22Rv1 (cell line): ENCODE measurements around the gene ZNF556.
"Not testable (repeated sequence)": the region's sequence is repeated elsewhere in the genome, so short reads cannot be mapped to it uniquely, and the experiment has no call there.

Experiments used
- H3K27ac ChIP-seq: fragments of 450-650 bp; 2 replicates; pipeline ENCODE4 v1.5.1; 2017
- ZFX ChIP-seq: fragments of 450-650 bp; IDR thresholded peaks from 2 replicates; pipeline ENCODE4 v1.6.1; 2017; ENCODE audit warnings: antibody characterized with exemption, borderline replicate concordance
- TF ChIP-seq, protein P1 (sequence below): fragments of 450-650 bp; IDR thresholded peaks from 2 replicates; pipeline ENCODE4 v1.5.1; 2017; ENCODE audit warnings: mild to moderate bottlenecking

ZNF556 gene

GRCh38 chr19:2896694-2897093, 29.6 kb downstream of the ZNF556 start:
- TF ChIP-seq, protein P1, sequence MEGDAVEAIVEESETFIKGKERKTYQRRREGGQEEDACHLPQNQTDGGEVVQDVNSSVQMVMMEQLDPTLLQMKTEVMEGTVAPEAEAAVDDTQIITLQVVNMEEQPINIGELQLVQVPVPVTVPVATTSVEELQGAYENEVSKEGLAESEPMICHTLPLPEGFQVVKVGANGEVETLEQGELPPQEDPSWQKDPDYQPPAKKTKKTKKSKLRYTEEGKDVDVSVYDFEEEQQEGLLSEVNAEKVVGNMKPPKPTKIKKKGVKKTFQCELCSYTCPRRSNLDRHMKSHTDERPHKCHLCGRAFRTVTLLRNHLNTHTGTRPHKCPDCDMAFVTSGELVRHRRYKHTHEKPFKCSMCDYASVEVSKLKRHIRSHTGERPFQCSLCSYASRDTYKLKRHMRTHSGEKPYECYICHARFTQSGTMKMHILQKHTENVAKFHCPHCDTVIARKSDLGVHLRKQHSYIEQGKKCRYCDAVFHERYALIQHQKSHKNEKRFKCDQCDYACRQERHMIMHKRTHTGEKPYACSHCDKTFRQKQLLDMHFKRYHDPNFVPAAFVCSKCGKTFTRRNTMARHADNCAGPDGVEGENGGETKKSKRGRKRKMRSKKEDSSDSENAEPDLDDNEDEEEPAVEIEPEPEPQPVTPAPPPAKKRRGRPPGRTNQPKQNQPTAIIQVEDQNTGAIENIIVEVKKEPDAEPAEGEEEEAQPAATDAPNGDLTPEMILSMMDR, result no peak
- TF ChIP-seq ZFX, result no peak
- H3K27ac ChIP-seq, result no peak overlapping the region

DNA sequence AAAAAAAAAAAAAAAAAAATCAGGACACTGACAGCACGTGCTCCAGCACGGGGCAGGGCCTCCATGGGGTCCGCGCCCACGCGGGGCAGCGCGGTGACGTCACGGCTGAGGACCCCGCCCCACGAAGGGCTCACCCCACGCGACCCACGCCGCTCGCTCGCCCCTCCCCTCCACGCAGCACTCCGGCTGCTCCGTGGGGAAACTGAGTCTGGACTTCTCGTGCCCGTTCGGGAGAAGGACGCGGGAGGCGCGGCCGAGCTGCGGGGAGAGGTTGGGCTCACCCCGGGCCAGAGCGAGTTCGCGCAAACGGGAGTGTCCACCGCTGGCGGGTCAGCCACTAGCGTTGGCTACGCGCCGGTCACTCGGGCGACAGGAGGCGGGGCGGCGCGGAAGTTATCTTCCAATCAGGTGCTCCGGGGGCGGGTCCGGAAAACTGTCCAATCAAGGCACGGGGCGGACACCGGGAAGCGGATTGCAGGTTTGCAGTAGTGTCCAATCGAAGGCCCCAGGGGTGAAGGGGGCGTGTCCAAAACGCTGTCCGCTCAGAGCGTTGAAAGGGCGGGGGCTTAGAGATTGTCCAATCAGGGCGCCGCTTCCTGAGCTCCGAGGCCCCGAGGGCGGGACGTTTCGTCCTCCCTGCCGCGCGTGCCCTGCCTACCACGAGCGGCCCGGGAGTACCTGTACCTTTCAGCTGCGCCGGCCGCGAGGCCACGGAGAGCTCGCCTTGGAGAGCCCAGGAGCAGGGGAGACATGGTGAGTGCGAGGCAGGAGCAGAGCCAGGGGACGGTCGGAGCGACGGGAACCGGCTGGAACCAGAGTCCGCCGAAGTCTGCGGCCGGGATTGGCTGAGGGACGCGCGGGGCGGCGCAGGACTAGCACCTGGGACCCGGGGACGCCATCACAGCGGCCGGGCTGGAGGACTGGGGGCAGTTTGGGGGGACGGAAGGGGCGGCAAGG, 33.4 kb downstream of the ZNF556 start, which contains the start of gene ZNF57:
Gene ZNF57 (plus strand): TSS at position 633 of the 957 bp plus-strand sequence. CDS start 118 bp downstream, at position 751.
- peak within 1 kb of the TSS; percentile 83 for H3K27ac ChIP-seq
- TF ChIP-seq ZFX, result no peak
- TF ChIP-seq, protein P1, result no peak

GRCh38 chr19:2902590-2903218, 35.6 kb downstream of the ZNF556 start:
- TF ChIP-seq, protein P1, result no peak
- TF ChIP-seq ZFX, result no peak
- H3K27ac ChIP-seq, result no peak overlapping the region

DNA sequence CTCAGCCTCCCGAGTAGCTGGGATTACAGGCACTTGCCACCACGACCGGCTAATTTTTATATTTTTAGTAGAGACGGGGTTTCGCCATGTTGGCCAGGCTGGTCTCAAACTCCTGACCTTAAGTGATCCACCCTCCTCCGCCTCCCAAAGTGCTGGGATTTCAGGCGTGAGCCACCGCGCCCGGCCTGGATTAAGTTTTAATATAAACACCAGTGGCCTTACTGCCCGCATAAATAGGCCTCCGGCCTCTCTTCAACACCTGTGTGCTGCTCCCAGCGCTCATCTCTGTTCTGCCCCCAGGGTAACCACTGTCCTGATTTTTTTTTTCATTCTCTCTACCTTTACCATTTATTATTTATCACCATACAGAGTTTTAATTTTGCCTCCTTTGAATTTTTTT, 36.2 kb downstream of the ZNF556 start:
- not testable (repeated sequence) for H3K27ac ChIP-seq

DNA sequence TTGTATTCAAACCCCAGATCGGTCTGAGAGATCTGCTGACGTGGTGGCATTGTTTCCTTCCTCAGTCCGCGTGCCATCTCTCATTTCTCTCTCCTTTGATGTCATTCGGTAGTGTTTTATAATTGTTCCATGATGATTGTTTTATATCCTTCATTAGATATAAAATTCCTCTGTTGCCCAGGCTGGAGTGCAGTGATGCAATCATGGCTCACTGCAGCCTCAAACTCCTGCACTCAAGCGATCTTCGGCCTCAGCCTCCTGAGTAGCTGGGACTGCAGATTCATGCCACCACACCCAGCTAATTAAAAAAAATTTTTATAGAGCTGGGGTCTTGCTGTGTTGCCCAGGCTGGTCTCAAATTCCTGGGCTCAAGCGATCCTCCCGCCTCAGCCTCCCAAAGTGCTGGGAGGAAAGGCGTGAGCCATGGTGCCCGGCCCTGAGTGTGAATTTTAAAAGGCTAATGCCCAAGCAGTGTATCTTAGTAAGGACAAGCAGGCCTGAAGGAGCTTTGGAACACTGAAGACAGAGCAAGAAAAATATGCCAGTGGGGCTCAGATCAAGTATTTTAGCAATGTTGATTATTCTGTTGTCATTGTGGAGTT, 38.9 kb downstream of the ZNF556 start:
- H3K27ac ChIP-seq, result no peak overlapping the region
- TF ChIP-seq, protein P1, result no peak
- TF ChIP-seq ZFX, result no peak

GRCh38 chr19:2906631-2907195, 39.6 kb downstream of the ZNF556 start:
- no peak overlapping the region for H3K27ac ChIP-seq
- no peak for TF ChIP-seq ZFX
- TF ChIP-seq, protein P1, result no peak

DNA sequence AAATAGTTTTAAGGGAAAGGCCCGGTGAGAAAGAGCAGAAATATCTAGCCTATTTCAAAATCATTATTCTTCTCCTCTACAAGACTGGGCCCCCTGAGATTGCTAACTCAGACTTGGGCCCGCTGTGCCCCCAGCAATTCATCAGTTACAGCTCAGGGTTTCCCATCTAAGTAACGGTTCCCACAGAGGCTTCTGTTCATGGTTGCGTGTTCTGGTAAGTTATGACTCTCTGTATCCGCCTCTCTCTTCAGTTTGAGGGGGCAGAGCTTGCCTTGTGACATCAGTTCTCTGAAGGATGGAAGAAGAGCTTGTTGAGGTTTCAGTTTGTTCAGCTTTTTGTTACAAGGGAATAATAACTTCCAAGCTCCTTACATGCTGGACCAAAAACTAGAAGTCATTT, 45.2 kb downstream of the ZNF556 start:
- TF ChIP-seq, protein P1, result no peak
- no peak for TF ChIP-seq ZFX
- H3K27ac ChIP-seq, result no peak overlapping the region
